Astrocyte (in vitro differentiated cells and primary cell): ENCODE results near the gene TBC1D3B.

Source experiments
- EZH2 ChIP-seq: IDR thresholded peaks from 2 replicates; pipeline ENCODE4 v1.6.1; 2012; ENCODE audit warnings: mild to moderate bottlenecking, low read length, inconsistent platforms; ENCODE audit not compliant: insufficient read depth
- TF ChIP-seq, protein P1 (sequence below): IDR thresholded peaks from 2 replicates; pipeline ENCODE4 v1.5.1; 2011; ENCODE audit warnings: low read depth, mild to moderate bottlenecking, inconsistent platforms, low read length, moderate library complexity; ENCODE audit not compliant: insufficient read depth

DNA sequence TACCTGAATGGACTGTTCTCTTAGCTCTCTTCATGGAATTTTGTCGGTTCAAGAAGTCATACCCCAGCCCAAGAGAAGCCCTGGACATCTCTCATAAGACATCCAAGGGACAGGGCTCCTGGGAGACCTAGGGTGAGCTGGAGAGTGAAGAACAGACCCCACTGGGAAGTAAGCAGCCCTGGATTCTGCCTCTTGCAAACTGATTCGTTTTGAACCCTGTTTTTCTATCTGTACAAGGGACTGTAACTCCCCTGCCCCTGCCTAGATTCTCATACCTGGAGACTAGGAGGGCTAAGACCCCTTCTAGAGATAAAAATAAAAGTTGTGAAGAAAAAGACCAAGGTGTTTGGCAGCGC lies 19.7 kb upstream of the TBC1D3B start:
- TF ChIP-seq, protein P1, sequence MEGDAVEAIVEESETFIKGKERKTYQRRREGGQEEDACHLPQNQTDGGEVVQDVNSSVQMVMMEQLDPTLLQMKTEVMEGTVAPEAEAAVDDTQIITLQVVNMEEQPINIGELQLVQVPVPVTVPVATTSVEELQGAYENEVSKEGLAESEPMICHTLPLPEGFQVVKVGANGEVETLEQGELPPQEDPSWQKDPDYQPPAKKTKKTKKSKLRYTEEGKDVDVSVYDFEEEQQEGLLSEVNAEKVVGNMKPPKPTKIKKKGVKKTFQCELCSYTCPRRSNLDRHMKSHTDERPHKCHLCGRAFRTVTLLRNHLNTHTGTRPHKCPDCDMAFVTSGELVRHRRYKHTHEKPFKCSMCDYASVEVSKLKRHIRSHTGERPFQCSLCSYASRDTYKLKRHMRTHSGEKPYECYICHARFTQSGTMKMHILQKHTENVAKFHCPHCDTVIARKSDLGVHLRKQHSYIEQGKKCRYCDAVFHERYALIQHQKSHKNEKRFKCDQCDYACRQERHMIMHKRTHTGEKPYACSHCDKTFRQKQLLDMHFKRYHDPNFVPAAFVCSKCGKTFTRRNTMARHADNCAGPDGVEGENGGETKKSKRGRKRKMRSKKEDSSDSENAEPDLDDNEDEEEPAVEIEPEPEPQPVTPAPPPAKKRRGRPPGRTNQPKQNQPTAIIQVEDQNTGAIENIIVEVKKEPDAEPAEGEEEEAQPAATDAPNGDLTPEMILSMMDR = no peak
- TF ChIP-seq EZH2 = no peak
